GM21390 (cell line): ENCODE measurements around the gene VPS16.

Experiments
- ATAC-seq: cut with Tn5 transposase; IDR thresholded peaks from one replicate; pipeline ENCODE4 v1.9.1; 2021; ENCODE audit not compliant: unreplicated experiment

VPS16 gene

GRCh38 chr20:2834401-2835110 lies 6.0 kb upstream of the VPS16 start:
- ATAC-seq, result no peak

DNA sequence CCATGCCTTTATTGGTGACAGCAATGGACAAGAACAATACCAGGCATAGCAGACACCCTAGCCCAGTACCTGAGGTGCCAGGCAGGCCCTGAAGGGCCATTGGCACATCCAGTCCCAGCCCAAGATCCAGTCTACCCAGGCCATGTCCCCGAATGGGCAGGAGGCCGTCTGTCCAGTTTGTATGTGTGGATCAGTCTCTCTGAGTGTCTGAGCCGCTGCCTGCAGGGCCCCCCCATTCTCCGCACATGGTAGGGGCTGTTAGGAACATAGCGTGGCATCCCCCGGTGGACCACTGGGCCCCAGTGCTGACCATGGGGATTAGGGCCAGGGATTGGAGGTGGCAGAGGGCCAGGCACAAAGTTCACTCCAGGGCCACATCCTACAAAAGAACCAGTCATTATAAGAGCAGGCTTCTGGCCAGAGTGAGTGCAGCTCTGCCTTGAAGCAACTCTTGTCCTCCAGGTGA lies 5.2 kb upstream of the VPS16 start:
- ATAC-seq, result no peak

DNA sequence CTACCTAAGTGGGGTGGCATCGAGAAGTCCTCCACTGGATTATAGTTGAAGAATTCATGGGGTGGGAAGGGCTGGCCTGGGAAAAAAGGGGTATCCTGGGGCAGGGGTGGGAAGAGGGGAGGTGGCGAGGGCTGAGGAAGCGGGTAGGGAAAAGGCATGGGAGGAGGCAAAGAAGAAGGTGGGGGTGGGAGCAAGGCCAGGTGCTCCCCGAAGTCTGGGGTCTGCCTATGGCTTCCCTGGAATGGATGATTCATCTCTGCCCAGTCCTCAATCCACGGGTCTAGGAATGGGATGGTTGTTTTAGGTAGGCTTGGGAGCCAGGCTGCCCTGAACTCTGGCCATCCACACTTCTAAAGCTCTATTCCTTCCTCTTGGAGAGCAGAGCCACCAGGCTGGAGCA lies 4.5 kb upstream of the VPS16 start:
- ATAC-seq, result no peak

DNA sequence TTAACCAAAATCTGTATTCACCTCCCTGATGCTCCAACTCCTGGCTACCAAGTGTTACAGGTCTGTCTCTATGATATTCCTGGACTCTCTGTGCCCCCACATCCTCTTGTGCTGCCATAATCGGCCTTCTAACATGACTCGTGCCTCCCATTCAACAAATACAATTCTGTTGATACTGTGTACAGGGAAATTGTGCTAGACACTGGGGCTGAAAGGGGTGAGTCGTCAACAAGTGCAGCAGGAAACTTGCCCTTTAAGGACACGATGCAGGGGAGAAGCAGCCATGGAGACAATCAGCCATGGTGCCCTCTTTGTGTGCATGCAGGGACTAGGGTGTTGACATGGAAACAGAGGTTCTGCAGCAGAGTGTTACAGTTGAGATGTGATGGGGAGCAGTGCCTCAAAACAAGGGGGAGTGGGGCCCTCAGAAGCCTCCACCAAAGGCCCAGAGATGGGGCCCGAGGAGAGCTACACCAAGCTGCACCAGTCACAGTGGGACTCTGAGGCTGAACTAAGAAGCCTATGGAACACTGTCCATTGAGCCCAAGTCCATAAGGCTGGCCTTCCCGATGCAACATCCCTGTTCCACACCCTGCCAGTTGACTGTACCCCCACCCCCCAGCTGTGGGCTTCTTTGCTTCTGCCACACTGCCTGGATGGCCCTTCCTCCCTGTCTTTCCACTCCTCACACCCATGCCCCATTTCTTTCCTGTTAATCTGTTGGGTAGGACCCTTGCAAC lies 3.2 kb upstream of the VPS16 start:
- ATAC-seq, result no peak

GRCh38 chr20:2838170-2838797 lies 2.3 kb upstream of the VPS16 start:
- no peak for ATAC-seq

GRCh38 chr20:2838847-2839671 lies 1.5 kb upstream of the VPS16 start:
- ATAC-seq, result no peak

GRCh38 chr20:2839732-2840137 lies 810 bp upstream of the VPS16 start:
- ATAC-seq, result no peak

DNA sequence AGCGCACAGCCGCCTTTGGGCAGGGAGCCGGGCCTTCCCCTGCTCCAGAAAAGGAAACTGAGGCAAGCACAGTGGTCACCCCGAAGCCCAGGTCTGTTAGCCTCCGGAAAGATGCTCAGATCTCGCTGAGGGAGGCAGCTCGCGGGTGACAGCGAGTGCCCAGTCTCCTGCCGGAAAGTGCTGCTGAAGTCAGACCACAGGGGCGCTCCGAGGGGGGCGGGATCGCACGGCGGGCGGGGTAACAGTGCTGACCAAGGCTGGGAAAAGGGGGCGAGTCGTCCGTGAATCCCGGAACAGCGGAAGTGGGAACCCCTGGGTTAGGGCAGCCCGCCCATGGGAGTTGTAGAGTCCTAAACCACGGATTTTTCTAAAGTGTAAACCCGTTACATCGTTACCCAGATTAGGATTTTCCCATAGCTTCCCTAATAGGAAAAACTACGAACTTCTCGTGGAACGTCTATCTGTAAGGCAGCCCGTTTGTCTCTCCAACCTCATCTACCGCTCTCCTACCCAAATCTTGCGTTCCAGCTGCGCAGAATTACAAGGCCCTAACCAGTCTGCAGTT lies 504 bp downstream of the VPS16 start:
- peak; percentile 44 for ATAC-seq

DNA sequence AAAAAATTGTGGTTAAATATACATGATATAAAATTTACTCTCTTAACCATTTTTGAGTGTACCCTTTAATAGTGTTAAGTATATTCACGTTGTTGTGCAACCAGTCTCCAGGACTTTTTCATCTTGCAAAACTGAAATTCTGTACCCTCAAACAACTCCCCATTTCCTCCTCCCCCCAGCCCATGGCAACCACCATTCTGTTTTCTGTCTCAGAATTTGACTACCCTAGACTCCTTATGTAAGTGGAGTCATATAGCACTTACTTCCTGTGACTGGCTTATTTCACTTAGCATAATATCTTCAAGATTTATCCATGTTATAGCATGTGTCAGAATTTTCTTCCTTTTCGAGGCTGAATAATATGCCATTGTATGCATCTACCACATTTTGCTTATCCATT lies 5.1 kb downstream of the VPS16 start:
- ATAC-seq, result no peak

DNA sequence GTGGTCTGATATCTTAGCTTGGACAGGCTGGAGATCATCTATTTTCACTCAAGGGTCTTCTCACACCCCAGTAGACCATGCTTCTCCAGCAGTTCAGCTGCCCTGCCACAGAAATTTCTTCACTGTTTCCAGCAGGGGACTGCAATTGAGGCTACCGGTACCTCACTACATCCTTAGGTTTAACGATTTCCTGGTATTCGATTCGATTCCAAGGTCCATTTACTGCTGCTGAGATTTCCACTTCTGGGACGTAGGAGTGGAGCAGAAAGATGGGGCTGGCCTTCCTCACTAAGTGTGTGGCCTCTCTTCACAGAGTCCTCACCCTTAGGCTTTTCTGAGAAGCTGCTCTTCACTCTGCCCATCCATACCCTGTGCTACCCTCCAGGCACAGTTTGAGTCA lies 6.2 kb downstream of the VPS16 start:
- ATAC-seq, result no peak

- ATAC-seq, result no peak
These were observed 7.3 kb downstream of the VPS16 start for GRCh38 chr20:2847802-2848201.

DNA sequence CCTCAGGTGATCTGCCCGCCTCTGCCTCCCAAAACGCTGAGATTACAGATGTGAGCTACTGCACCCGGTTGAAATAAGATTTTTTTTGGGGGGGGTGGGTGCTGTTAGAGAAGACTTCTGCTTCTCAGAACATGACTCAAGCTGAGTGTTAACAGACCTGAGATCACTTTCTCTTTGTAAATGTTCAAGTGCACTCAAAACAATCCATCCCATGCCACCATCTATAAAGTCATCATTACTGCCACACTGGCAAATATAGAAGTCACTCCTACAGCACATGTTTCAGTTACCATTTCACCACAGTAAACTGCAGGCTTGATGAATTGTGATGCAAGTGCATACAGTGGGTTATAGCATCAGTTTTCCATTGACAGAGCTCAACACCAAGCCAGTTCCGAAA lies 9.0 kb downstream of the VPS16 start:
- no peak for ATAC-seq

GRCh38 chr20:2851086-2851485 lies 10.5 kb downstream of the VPS16 start:
- no peak for ATAC-seq

DNA sequence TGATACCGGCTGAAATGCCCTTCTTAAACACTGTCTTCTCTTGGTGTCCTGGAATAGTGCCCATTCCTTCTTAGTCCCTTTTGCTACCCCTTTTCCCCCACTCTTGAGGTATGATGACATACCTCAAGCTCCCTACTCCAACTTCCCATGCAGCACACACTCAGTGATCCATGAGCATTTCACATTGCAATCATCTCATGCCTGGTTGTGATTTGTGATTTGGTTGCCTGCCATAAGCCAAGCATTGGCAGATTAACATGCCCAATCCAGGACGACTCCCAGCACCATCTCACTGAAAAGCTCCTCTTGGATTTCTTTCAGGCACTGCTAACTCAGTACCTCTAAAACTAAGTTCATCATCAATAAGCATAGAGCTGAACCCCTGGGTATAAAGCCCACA lies 18.0 kb downstream of the VPS16 start:
- ATAC-seq, result no peak

DNA sequence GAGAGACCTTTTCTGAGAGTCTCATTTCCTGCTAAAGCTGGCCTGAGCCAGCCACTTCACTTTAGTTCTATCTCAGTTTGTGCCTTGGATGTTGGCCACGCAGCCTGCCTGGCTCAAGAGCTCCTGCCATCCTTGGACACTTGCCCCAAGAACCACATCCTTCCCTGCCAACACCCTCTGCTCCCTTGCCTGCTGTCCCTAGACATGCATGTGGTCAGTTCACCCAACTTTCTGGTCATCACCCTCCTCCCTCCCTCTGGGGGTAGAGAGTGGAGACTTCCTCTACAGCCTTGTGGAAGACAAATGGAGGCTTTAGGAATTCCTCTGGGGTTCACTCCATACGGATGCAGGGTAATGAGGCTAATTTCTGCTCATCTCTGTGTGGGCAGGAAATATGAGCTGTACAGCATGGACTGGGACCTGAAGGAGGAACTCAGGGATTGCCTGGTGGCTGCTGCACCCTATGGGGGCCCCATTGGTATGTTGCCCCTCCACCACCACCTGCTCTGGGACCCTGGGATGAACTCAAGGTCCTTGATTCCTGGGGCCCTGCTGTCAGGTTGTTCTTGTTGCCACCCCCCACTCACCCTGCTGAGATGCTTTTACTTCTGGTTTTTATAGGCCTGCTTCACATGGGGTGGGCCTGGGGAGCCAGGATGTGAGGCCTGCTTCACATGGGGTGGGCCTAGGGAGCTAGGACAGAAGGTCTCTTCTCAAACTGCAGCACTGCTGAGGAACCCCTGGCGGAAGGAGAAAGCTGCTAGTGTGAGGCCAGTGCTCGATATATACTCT lies 19.0 kb downstream of the VPS16 start:
- ATAC-seq, result no peak

GRCh38 chr20:2864626-2865025 lies 24.1 kb downstream of the VPS16 start:
- ATAC-seq, result no peak

GRCh38 chr20:2865101-2865500 lies 24.6 kb downstream of the VPS16 start:
- no peak for ATAC-seq

GRCh38 chr20:2865630-2866029 lies 25.1 kb downstream of the VPS16 start:
- ATAC-seq, result no peak

- ATAC-seq, result no peak
These were observed 25.7 kb downstream of the VPS16 start for GRCh38 chr20:2866236-2866635.
